ENCODE results near the gene ERICH6B. TPM values are rescaled to one million over a fixed set of nuclear protein-coding genes. Genes with fewer than 3 reads are reported as not detected.
"Not testable (repeated sequence)": the region's sequence is repeated elsewhere in the genome, so short reads cannot be mapped to it uniquely, and the experiment has no call there.

ERICH6B gene
- total RNA-seq, 2 experiments from 2014 or later = not detected

DNA sequence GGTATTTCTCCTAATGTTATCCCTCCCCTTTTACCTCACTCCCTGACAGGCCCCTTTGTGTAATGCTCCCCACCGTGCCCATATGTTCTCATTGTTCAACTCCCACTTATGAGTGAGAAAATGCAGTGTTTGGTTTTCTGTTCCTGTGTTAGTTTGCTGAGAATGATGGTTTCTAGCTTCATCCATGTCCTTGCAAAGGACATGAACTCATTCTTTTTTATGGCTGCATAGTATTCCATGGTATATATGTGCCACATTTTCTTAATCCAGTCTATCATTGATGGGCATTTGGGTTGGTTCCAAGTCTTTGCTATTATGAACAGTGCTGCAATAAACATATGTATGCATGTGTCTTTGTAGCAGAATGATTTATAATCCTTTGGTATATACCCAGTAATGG lies 19.8 kb upstream of the ERICH6B start:
- CTCF ChIA-PET; ATAC-seq (ENCODE audit: poor library complexity); H3K9me3 Mint-ChIP-seq; H3K9me3 ChIP-seq (ENCODE audit: control insufficient read depth in 1 of 2, insufficient read depth in 1 of 2, low read length in 2 of 2); POLR2A ChIA-PET; H3K27ac ChIP-seq (ENCODE audit: low read depth in 1 of 2, low read length in 2 of 2); H3K27me3 Mint-ChIP-seq; H3K27ac Mint-ChIP-seq; DNase-seq; H3K4me1 Mint-ChIP-seq (ENCODE audit: low read depth); H3K4me3 Mint-ChIP-seq; H3K4me1 ChIP-seq (ENCODE audit: insufficient read depth, low read length); H3K4me3 ChIP-seq (ENCODE audit: low read length); intact Hi-C loops (cut with DNase I, micrococcal nuclease); H3K36me3 ChIP-seq (ENCODE audit: insufficient read depth, low read length); H3K27me3 ChIP-seq (ENCODE audit: control insufficient read depth in 1 of 2, insufficient read depth in 2 of 2, low read length in 2 of 2); H3K36me3 Mint-ChIP-seq (ENCODE audit: low read depth): not testable (repeated sequence)

DNA sequence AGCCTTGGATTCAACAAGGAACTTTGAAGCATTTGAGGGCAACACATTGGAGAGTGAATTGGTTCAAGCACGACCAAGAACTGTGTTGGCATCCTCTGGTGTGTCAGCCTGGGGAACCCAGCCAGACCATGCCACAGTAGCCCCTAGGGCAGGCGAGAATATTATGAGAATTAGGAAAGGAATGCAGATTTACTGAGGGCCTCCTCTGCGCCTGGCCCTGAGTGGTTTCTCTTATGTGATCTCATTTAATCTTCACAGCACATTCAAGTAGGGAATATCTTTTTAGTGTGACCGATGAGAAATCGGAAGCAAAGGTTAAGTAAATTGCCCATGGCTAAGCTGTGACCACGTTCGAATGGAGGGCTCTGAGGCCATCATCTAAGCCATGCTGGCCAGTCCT lies 15.3 kb upstream of the ERICH6B start:
- no peaks in the 10 kb centered on the region for H3K4me1 Mint-ChIP-seq (ENCODE audit: low read depth)
- H3K4me3 Mint-ChIP-seq = no peak overlapping the region
- Histone ChIP-seq H3K27me3 (ENCODE audit: control insufficient read depth in 1 of 2, insufficient read depth in 2 of 2, low read length in 2 of 2) (peaks cover 0 to 6% of the 10 kb centered on the region in 2 experiments), H3K4me1 (ENCODE audit: insufficient read depth, low read length) (no peaks in the 10 kb centered on the region), H3K36me3 (ENCODE audit: insufficient read depth, low read length) (no peaks in the 10 kb centered on the region), H3K4me3 (ENCODE audit: low read length) (no peak overlapping the region), H3K27ac (ENCODE audit: low read depth in 1 of 2, low read length in 2 of 2) (no peak overlapping the region), H3K9me3 (ENCODE audit: control insufficient read depth in 1 of 2, insufficient read depth in 1 of 2, low read length in 2 of 2) (no peaks in the 10 kb centered on the region)
- H3K27ac Mint-ChIP-seq = no peak overlapping the region
- H3K27me3 Mint-ChIP-seq = no peaks in the 10 kb centered on the region
- no peaks in the 10 kb centered on the region for H3K9me3 Mint-ChIP-seq
- ATAC-seq (ENCODE audit: poor library complexity) = no peak
- H3K36me3 Mint-ChIP-seq (ENCODE audit: low read depth) = no peaks in the 10 kb centered on the region
- ChIA-PET CTCF (no interaction called here), POLR2A (no interaction called here)
- intact Hi-C loops (cut with DNase I, micrococcal nuclease) = no loop called here
- no peak for DNase-seq
- TF ChIP-seq, protein P1, sequence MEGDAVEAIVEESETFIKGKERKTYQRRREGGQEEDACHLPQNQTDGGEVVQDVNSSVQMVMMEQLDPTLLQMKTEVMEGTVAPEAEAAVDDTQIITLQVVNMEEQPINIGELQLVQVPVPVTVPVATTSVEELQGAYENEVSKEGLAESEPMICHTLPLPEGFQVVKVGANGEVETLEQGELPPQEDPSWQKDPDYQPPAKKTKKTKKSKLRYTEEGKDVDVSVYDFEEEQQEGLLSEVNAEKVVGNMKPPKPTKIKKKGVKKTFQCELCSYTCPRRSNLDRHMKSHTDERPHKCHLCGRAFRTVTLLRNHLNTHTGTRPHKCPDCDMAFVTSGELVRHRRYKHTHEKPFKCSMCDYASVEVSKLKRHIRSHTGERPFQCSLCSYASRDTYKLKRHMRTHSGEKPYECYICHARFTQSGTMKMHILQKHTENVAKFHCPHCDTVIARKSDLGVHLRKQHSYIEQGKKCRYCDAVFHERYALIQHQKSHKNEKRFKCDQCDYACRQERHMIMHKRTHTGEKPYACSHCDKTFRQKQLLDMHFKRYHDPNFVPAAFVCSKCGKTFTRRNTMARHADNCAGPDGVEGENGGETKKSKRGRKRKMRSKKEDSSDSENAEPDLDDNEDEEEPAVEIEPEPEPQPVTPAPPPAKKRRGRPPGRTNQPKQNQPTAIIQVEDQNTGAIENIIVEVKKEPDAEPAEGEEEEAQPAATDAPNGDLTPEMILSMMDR (IDR thresholded peaks at IDR 0.05) = no peak

GRCh38 chr13:45629940-45630339 lies 14.4 kb upstream of the ERICH6B start:
- H3K4me1 Mint-ChIP-seq (ENCODE audit: low read depth) = no peaks in the 10 kb centered on the region
- intact Hi-C loops (cut with DNase I, micrococcal nuclease) = loop anchor here in 1 of 2 experiments (5.0 to 10.0 kb wide), 3 partner anchors 87 to 692 kb away; no protein-coding TSS in a partner anchor
- POLR2A ChIA-PET = no interaction called here
- peaks cover 6% of the 10 kb centered on the region for H3K27me3 Mint-ChIP-seq
- H3K36me3 Mint-ChIP-seq (ENCODE audit: low read depth) = no peaks in the 10 kb centered on the region
- H3K9me3 Mint-ChIP-seq = no peaks in the 10 kb centered on the region
- no peak for ATAC-seq (ENCODE audit: poor library complexity)
- H3K4me1 ChIP-seq (ENCODE audit: insufficient read depth, low read length) = no peaks in the 10 kb centered on the region
- no peak overlapping the region for H3K4me3 ChIP-seq (ENCODE audit: low read length)
- H3K4me3 Mint-ChIP-seq = no peak overlapping the region
- no peaks in the 10 kb centered on the region for H3K36me3 ChIP-seq (ENCODE audit: insufficient read depth, low read length)
- H3K9me3 ChIP-seq (ENCODE audit: control insufficient read depth in 1 of 2, insufficient read depth in 1 of 2, low read length in 2 of 2) = no peaks in the 10 kb centered on the region
- peaks cover 0 to 6% of the 10 kb centered on the region in 2 experiments for H3K27me3 ChIP-seq (ENCODE audit: control insufficient read depth in 1 of 2, insufficient read depth in 2 of 2, low read length in 2 of 2)
- no peak overlapping the region for H3K27ac ChIP-seq (ENCODE audit: low read depth in 1 of 2, low read length in 2 of 2)
- CTCF ChIA-PET = no interaction called here
- no peak for DNase-seq
- no peak overlapping the region for H3K27ac Mint-ChIP-seq
- TF ChIP-seq, protein P1 (IDR thresholded peaks at IDR 0.05) = no peak

DNA sequence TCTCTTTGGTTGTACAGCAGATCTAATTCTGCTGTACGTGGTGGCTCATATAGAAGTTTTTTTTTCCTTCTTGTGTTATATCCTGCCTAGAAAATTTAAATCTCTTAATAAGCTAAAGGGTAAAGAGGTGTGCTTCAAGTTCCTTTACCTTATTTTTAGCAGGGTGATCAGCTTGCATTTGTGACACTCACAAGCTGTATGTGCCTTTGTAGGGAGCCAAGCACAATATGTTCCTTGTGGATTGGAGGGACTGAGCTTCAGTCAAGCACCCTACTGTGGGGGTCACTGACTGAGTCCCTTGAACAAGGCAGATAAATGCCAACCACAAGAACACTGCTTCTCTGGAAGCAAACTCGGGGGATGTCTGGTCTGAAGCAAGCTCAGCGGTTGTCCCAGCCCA lies 12.6 kb upstream of the ERICH6B start:
- H3K9me3 Mint-ChIP-seq = no peaks in the 10 kb centered on the region
- ATAC-seq (ENCODE audit: poor library complexity) (no peak), DNase-seq (no peak)
- no peak overlapping the region for H3K4me3 Mint-ChIP-seq
- CTCF ChIA-PET = no interaction called here
- POLR2A ChIA-PET = no interaction called here
- TF ChIP-seq, protein P1 (IDR thresholded peaks at IDR 0.05) = no peak
- no peaks in the 10 kb centered on the region for H3K9me3 ChIP-seq (ENCODE audit: control insufficient read depth in 1 of 2, insufficient read depth in 1 of 2, low read length in 2 of 2)
- no peaks in the 10 kb centered on the region for H3K4me1 ChIP-seq (ENCODE audit: insufficient read depth, low read length)
- no peaks in the 10 kb centered on the region for H3K4me1 Mint-ChIP-seq (ENCODE audit: low read depth)
- no peak overlapping the region for H3K27ac Mint-ChIP-seq
- intact Hi-C loops (cut with DNase I, micrococcal nuclease) = loop anchor here in 1 of 2 experiments (5.0 to 10.0 kb wide), 3 partner anchors 89 to 694 kb away; no protein-coding TSS in a partner anchor
- peaks cover 18% of the 10 kb centered on the region for H3K27me3 Mint-ChIP-seq
- H3K36me3 Mint-ChIP-seq (ENCODE audit: low read depth) = no peaks in the 10 kb centered on the region
- H3K4me3 ChIP-seq (ENCODE audit: low read length) = no peak overlapping the region
- H3K36me3 ChIP-seq (ENCODE audit: insufficient read depth, low read length) = no peaks in the 10 kb centered on the region
- H3K27me3 ChIP-seq (ENCODE audit: control insufficient read depth in 1 of 2, insufficient read depth in 2 of 2, low read length in 2 of 2) = peaks cover 5 to 7% of the 10 kb centered on the region in 2 experiments
- H3K27ac ChIP-seq (ENCODE audit: low read depth in 1 of 2, low read length in 2 of 2) = no peak overlapping the region
